ENCODE measurements around the gene PRKAR2B. TPM values are rescaled to one million over a fixed set of nuclear protein-coding genes. Genes with fewer than 3 reads are reported as not detected.

PRKAR2B gene
- 1 to 10 TPM; 5.0 to 6.9 (median 6.3) TPM for total RNA-seq

DNA sequence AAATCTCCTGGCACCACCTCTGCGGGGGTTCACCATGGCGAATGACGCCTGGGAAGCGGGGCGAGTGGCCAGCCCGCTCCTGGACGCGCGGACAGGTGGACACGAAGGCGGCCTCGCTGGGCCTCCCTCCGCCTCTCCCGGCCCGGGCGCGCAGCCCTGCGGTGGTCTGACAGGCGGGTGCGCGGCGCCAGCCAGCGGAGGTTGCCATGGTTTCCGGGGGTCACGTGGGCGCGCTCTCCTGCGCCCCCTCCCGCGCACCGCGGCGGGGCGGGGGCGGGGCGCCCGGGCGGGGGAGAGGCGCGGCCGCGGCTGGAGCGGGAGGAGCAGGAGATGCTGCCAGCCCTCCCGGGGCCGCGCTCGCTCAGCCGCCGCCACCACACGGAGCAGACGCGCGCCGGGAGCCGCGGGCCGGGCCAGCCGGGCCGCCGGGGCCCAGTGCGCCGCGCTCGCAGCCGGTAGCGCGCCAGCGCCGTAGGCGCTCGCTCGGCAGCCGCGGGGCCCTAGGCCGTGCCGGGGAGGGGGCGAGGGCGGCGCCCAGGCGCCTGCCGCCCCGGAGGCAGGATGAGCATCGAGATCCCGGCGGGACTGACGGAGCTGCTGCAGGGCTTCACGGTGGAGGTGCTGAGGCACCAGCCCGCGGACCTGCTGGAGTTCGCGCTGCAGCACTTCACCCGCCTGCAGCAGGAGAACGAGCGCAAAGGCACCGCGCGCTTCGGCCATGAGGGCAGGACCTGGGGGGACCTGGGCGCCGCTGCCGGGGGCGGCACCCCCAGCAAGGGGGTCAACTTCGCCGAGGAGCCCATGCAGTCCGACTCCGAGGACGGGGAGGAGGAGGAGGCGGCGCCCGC, at the start of gene PRKAR2B:
TSS of gene PRKAR2B (plus strand) at position 359 of the 848 bp plus-strand sequence. CDS start at position 562, 203 bp downstream.
- intact Hi-C loops (cut with DNase I; ENCODE audit: low total_unique reads): no loop called here
- peak within 1 kb of the TSS; percentile 41 for H3K4me3 ChIP-seq (ENCODE audit: low read depth, poor library complexity, severe bottlenecking)
- peak; percentile 33 to 92 for DNase-seq (ENCODE audit: low spot score in 2 of 2)
- no peak for TF ChIP-seq POLR2A (IDR thresholded peaks at IDR 0.05)
- TF ChIP-seq, protein P1, sequence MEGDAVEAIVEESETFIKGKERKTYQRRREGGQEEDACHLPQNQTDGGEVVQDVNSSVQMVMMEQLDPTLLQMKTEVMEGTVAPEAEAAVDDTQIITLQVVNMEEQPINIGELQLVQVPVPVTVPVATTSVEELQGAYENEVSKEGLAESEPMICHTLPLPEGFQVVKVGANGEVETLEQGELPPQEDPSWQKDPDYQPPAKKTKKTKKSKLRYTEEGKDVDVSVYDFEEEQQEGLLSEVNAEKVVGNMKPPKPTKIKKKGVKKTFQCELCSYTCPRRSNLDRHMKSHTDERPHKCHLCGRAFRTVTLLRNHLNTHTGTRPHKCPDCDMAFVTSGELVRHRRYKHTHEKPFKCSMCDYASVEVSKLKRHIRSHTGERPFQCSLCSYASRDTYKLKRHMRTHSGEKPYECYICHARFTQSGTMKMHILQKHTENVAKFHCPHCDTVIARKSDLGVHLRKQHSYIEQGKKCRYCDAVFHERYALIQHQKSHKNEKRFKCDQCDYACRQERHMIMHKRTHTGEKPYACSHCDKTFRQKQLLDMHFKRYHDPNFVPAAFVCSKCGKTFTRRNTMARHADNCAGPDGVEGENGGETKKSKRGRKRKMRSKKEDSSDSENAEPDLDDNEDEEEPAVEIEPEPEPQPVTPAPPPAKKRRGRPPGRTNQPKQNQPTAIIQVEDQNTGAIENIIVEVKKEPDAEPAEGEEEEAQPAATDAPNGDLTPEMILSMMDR (IDR thresholded peaks at IDR 0.05): no peak
- WGBS, 2 donors: 0 to 1% methylated on average over 43 to 47 of the region's 110 CpGs

GRCh38 chr7:106994833-106995232, 49.7 kb upstream of the PRKAR2B start:
- intact Hi-C loops (cut with DNase I; ENCODE audit: low total_unique reads): no loop called here
- TF ChIP-seq, protein P1 (IDR thresholded peaks at IDR 0.05): no peak
- no peak for TF ChIP-seq POLR2A (IDR thresholded peaks at IDR 0.05)
- DNase-seq (ENCODE audit: low spot score in 2 of 2): no peak
- 93 to 95% methylated on average over 7 of the region's 7 CpGs for WGBS, 2 donors
- H3K4me3 ChIP-seq (ENCODE audit: low read depth, poor library complexity, severe bottlenecking): no peak overlapping the region

GRCh38 chr7:106997487-106998271, 46.8 kb upstream of the PRKAR2B start:
- H3K4me3 ChIP-seq (ENCODE audit: low read depth, poor library complexity, severe bottlenecking): no peak overlapping the region
- TF ChIP-seq, protein P1 (IDR thresholded peaks at IDR 0.05): no peak
- TF ChIP-seq POLR2A (IDR thresholded peaks at IDR 0.05): no peak
- 71 to 72% methylated on average over 5 of the region's 5 CpGs for WGBS, 2 donors
- DNase-seq (ENCODE audit: low spot score in 2 of 2): no peak
- intact Hi-C loops (cut with DNase I; ENCODE audit: low total_unique reads): no loop called here

DNA sequence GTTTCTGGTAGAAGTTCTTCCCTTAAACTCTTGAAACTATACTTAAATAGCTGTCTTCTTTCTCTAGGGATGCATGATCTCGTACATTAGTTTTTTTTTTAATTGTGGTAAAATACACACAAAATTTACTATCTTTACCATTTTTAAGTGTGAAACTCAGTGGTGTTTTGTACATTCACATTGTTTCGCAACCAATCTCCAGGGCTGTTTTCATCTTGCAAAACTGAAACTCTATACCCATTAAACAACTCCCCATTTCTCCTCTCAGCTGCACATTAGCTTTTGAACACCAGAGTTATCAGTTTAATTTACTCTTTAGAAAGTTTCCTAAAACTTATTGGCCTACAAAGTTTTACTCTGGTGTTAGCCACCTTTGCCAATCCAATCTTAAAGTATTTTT, 45.5 kb upstream of the PRKAR2B start:
- H3K4me3 ChIP-seq (ENCODE audit: low read depth, poor library complexity, severe bottlenecking): no peak overlapping the region
- DNase-seq (ENCODE audit: low spot score in 2 of 2): no peak
- TF ChIP-seq POLR2A (IDR thresholded peaks at IDR 0.05): no peak
- TF ChIP-seq, protein P1 (IDR thresholded peaks at IDR 0.05): no peak
- intact Hi-C loops (cut with DNase I; ENCODE audit: low total_unique reads): no loop called here
- 83 to 90% methylated on average over 2 of the region's 2 CpGs for WGBS, 2 donors

DNA sequence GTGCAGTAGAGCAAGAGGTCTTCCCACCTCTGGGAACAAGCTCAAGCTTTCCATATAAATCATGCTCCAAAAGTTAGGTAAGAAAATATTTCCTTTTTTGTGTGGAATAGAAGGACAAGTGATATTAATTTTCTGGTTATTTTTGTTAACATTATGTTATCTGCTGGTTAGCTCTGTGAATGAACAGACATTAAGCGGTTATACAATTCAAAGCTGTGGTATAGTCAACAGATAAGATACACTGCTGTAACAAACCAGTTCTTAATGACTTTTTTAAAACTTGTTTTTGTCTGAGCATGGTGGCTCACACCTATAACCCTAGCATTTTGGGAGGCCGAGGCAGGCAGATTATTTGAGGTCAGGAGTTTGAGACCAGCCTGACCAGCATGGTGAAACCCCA, 43.0 kb upstream of the PRKAR2B start:
- TF ChIP-seq, protein P1 (IDR thresholded peaks at IDR 0.05): no peak
- no peak for TF ChIP-seq POLR2A (IDR thresholded peaks at IDR 0.05)
- H3K4me3 ChIP-seq (ENCODE audit: low read depth, poor library complexity, severe bottlenecking): no peak overlapping the region
- whole genome bisulfite sequencing, 2 donors: 90 to 91% methylated on average over 2 of the region's 2 CpGs
- DNase-seq (ENCODE audit: low spot score in 2 of 2): no peak
- intact Hi-C loops (cut with DNase I; ENCODE audit: low total_unique reads): no loop called here

Measured in lower leg skin (tissue), 4 donors.